ENCODE measurements around the gene FSIP2. TPM values are rescaled to one million over a fixed set of nuclear protein-coding genes. Genes with fewer than 3 reads are reported as not detected.

FSIP2 gene
- total RNA-seq, 2 experiments from 2014 or later: 0.13 to 0.26 TPM

DNA sequence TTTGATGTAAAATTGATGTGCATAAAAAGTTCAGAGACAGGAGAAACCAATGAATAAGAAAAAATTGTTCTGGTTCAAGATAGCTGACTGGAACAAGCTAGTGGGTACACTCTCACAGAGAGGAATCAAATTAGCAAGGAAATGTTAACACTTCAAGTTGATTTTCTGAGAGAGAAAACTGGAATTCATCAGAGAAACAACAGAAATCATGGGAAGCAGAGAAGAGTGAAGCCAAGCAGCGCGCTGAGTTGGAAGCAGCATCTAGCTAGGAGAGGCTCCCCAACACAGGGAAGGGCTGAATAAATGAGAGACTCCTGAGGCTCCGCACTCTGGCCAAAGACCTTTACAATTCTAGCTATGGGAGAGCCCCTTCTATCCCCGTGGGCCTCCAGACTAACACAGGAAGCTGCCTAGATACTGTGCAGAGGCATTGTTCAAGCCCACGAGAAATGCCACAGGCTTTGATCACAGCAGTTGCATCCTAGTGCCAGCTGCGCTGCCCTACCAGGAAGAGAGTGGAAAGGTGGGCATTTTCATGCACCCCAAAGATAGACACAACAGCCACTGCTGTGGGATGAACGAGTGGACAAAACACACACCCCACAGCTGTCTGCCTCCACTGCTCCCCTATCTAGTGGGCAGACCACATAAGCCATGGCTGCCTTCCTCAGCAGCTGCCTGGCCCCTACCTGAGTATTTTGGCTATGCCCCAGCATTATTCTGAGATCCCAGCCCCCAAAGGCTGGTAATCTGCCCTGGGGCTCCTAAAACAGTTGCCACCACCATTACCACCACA, 136.7 kb downstream of the FSIP2 start:
- ChIA-PET POLR2A (no interaction called here), CTCF (no interaction called here)
- H3K4me3 Mint-ChIP-seq: no peak overlapping the region
- no peaks in the 10 kb centered on the region for H3K27me3 Mint-ChIP-seq (ENCODE audit: low read depth)
- H3K27ac Mint-ChIP-seq: no peak overlapping the region
- ATAC-seq: no peak
- no peaks in the 10 kb centered on the region for H3K4me1 Mint-ChIP-seq (ENCODE audit: low read depth)
- no peaks in the 10 kb centered on the region for H3K36me3 Mint-ChIP-seq (ENCODE audit: low read depth)
- no peak for DNase-seq
- no peaks in the 10 kb centered on the region for H3K9me3 Mint-ChIP-seq (ENCODE audit: insufficient read depth)

DNA sequence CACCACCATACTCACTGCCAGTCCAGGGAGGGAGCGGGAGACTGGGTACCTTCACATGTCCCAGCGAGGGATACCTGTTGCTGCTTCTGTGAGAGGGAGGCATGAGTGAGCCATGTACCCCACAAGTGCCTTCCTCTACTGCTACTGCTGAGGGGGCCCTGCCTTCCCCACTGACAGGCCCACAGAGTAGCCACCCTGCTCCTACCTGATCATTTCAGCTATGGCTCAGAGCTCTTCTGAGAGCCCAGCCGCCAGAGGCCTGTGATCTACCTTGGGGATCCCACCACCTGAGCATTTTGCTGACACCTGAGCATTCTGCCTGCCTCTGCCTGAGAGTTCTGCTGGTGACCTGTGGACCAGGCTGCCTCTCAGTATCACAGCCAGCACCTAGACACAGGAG, 137.6 kb downstream of the FSIP2 start:
- Mint-ChIP-seq H3K4me3 (no peak overlapping the region), H3K4me1 (ENCODE audit: low read depth) (no peaks in the 10 kb centered on the region), H3K36me3 (ENCODE audit: low read depth) (no peaks in the 10 kb centered on the region), H3K27ac (no peak overlapping the region), H3K27me3 (ENCODE audit: low read depth) (no peaks in the 10 kb centered on the region), H3K9me3 (ENCODE audit: insufficient read depth) (no peaks in the 10 kb centered on the region)
- DNase-seq (no peak), ATAC-seq (no peak)
- POLR2A ChIA-PET: no interaction called here
- CTCF ChIA-PET: no interaction called here

- no peaks in the 10 kb centered on the region for H3K27me3 Mint-ChIP-seq (ENCODE audit: low read depth)
- H3K9me3 Mint-ChIP-seq (ENCODE audit: insufficient read depth): peaks cover 7% of the 10 kb centered on the region
- ATAC-seq (no peak), DNase-seq (no peak)
- H3K27ac Mint-ChIP-seq: no peak overlapping the region
- no peaks in the 10 kb centered on the region for H3K36me3 Mint-ChIP-seq (ENCODE audit: low read depth)
- POLR2A ChIA-PET: no interaction called here
- CTCF ChIA-PET: no interaction called here
- no peak overlapping the region for H3K4me3 Mint-ChIP-seq
- H3K4me1 Mint-ChIP-seq (ENCODE audit: low read depth): no peaks in the 10 kb centered on the region
These were observed 141.8 kb downstream of the FSIP2 start for GRCh38 chr2:185880396-185880795.
